GM12873 (cell line): ENCODE measurements around the gene TNRC6B.

Experiments used
- TF ChIP-seq, protein P1 (sequence below): IDR thresholded peaks from 2 replicates; pipeline ENCODE4 v1.5.1; 2012; ENCODE audit warnings: low read depth, mild to moderate bottlenecking, moderate library complexity, low read length, control low read depth; ENCODE audit not compliant: insufficient read depth; ENCODE audit errors: missing control alignments

Gene TNRC6B

DNA sequence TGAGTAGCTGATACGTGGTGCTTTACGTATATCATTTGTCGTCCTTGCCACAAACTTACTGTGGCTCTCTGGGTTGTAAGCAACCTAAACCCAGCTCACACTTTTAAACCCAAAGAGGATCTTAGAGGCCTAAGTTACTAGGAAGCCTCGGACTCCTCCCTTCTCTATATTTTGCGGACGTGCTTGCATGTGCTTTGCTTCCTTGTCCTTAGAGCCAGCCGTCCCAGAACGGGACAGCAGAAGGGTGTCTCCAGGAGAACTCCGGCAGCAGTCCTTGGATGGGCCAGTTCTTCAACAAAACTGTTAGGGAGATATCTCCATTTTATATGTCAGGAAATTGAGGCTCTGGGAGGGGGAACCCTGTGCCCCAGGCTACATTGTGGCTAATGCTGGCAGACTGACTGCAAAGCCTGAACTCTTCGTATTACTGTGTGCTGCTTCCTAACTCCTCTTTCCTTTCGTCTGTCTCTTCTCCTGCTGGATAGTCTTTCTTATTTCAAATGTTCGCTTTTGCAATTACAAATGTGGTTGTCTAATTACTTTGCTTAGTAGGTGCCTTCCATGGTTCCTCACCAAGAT lies 33.8 kb downstream of the TNRC6B start:
- TF ChIP-seq, protein P1, sequence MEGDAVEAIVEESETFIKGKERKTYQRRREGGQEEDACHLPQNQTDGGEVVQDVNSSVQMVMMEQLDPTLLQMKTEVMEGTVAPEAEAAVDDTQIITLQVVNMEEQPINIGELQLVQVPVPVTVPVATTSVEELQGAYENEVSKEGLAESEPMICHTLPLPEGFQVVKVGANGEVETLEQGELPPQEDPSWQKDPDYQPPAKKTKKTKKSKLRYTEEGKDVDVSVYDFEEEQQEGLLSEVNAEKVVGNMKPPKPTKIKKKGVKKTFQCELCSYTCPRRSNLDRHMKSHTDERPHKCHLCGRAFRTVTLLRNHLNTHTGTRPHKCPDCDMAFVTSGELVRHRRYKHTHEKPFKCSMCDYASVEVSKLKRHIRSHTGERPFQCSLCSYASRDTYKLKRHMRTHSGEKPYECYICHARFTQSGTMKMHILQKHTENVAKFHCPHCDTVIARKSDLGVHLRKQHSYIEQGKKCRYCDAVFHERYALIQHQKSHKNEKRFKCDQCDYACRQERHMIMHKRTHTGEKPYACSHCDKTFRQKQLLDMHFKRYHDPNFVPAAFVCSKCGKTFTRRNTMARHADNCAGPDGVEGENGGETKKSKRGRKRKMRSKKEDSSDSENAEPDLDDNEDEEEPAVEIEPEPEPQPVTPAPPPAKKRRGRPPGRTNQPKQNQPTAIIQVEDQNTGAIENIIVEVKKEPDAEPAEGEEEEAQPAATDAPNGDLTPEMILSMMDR, result no peak

DNA sequence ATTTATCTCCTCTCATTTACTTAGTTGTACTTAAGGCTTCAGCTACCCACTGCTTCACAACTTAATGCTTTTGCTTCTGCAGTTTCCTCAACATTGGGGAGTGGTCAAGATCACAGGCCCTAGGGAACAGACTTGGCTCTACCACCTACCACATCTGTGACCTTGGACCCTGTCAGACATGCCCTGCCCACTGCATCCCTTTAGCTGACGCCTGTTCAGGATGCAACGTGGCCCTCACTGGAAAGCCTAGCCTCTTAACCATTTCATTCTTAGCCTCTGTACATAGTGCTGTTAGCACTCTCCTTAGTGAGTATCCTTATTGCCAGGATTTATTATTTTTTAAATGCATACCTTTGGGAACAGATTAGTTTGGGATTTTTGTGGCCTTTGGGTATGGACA lies 34.4 kb downstream of the TNRC6B start:
- TF ChIP-seq, protein P1, result no peak

DNA sequence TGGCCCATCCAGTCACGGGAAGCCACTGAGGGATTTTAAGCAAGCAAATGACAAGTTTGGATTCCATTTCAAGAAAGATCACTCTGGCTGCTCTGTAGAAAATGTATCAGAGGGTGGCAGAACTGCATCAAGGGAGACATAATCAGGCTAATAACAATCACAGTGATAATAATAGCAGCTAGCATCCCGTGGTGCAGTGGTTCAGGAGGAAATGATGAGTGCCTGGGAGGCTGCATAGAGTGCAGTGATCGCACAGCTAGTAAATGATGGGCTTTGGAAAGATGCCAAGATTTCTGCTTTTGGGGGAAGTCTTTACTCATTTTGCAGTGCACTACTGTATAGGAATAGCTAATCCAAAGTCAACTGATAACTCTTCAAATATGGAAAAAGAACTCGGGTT lies 35.8 kb downstream of the TNRC6B start:
- TF ChIP-seq, protein P1, result no peak

DNA sequence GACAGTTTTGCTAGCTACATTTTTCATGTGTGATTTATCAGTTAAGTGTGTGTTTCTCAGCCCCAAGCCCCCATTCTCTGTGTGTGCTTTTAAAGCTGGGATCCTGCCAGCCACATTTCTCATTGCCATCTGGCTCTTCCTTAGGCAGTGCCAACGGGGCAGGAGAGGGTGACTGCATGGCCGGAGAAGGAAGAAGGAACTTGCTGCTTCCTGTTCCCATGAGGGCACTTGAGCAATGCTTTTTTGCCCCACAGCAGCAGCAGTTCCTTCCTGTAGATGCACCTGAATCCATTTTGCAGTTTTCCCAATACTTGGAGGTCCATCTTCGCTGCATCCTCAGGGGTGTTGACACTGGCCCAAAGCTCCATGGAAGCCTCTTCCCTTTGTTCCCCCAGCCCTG lies 37.5 kb downstream of the TNRC6B start:
- TF ChIP-seq, protein P1, result no peak

- TF ChIP-seq, protein P1, result no peak
These were observed 38.5 kb downstream of the TNRC6B start for GRCh38 chr22:40216041-40216756.

GRCh38 chr22:40218152-40218551 lies 40.4 kb downstream of the TNRC6B start:
- TF ChIP-seq, protein P1, result no peak

GRCh38 chr22:40218723-40219294 lies 41.1 kb downstream of the TNRC6B start:
- TF ChIP-seq, protein P1, result no peak
